ENCODE results near the gene TMEM87B. TPM values are rescaled to one million over a fixed set of nuclear protein-coding genes. Genes with fewer than 3 reads are reported as not detected.

The TMEM87B gene
- polyA plus RNA-seq, 1 donor from 2014 or later = 12.8 TPM

DNA sequence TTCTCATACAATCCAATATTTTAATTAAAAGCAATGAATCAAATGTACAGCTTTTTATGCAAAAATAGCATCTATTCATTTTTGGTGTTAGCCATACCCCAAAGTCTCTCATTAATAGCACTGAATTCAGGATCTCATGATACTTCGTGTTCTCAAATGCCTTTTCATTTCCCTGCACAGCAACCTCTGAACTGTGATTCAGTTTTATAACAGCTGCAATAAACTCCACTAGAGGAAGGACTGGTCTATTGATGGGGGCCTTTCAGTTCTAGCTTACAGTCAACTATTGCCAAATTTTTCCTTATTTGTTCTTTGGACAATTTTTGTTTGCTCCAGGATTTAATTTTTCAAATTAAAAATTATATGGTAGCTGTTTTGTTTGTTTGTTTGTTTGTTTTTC lies 4.8 kb upstream of the TMEM87B start:
- no peak overlapping the region for H2AFZ ChIP-seq (ENCODE audit: low read depth, low read length)
- H4K20me1 ChIP-seq (ENCODE audit: insufficient read depth) = no peaks in the 10 kb centered on the region
- H3K4me3 ChIP-seq (ENCODE audit: low read length) = no peak overlapping the region
- no peaks in the 10 kb centered on the region for H3K79me2 ChIP-seq (replicated peaks; ENCODE audit: insufficient read depth, low read length)
- H3K9ac ChIP-seq (ENCODE audit: low read length) = no peak overlapping the region
- H3K27ac ChIP-seq (ENCODE audit: low read length) = no peak overlapping the region
- H3K27me3 ChIP-seq (ENCODE audit: insufficient read depth, low read depth, low read length) = no peaks in the 10 kb centered on the region
- no peak overlapping the region for H3K4me2 ChIP-seq (ENCODE audit: low read length)
- H3F3A ChIP-seq (ENCODE audit: insufficient read depth, low read length, poor library complexity, severe bottlenecking) = peaks cover 7% of the 10 kb centered on the region
- TF ChIP-seq SMC3 (conservative IDR thresholded peaks at IDR 0.05; ENCODE audit: poor library complexity) (no peak), RAD21 (conservative IDR thresholded peaks at IDR 0.05) (no peak), EZH2 (IDR thresholded peaks at IDR 0.05; ENCODE audit: borderline replicate concordance, insufficient read depth, low read length, poor library complexity, severe bottlenecking) (no peak), TAF1 (IDR thresholded peaks at IDR 0.05; ENCODE audit: low read depth) (no peak), EP300 (conservative IDR thresholded peaks at IDR 0.05; ENCODE audit: poor library complexity, severe bottlenecking) (no peak), CTCF (IDR thresholded peaks at IDR 0.05; ENCODE audit: poor library complexity, severe bottlenecking) (no peak), POLR2AphosphoS5 (IDR thresholded peaks at IDR 0.05) (no peak), MXI1 (conservative IDR thresholded peaks at IDR 0.05; ENCODE audit: poor library complexity, severe bottlenecking) (no peak)
- TF ChIP-seq, protein P1, sequence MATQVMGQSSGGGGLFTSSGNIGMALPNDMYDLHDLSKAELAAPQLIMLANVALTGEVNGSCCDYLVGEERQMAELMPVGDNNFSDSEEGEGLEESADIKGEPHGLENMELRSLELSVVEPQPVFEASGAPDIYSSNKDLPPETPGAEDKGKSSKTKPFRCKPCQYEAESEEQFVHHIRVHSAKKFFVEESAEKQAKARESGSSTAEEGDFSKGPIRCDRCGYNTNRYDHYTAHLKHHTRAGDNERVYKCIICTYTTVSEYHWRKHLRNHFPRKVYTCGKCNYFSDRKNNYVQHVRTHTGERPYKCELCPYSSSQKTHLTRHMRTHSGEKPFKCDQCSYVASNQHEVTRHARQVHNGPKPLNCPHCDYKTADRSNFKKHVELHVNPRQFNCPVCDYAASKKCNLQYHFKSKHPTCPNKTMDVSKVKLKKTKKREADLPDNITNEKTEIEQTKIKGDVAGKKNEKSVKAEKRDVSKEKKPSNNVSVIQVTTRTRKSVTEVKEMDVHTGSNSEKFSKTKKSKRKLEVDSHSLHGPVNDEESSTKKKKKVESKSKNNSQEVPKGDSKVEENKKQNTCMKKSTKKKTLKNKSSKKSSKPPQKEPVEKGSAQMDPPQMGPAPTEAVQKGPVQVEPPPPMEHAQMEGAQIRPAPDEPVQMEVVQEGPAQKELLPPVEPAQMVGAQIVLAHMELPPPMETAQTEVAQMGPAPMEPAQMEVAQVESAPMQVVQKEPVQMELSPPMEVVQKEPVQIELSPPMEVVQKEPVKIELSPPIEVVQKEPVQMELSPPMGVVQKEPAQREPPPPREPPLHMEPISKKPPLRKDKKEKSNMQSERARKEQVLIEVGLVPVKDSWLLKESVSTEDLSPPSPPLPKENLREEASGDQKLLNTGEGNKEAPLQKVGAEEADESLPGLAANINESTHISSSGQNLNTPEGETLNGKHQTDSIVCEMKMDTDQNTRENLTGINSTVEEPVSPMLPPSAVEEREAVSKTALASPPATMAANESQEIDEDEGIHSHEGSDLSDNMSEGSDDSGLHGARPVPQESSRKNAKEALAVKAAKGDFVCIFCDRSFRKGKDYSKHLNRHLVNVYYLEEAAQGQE (IDR thresholded peaks at IDR 0.05; ENCODE audit: borderline replicate concordance) = no peak
- H3K36me3 ChIP-seq (ENCODE audit: insufficient read depth, low read length) = no peaks in the 10 kb centered on the region
- H3K9me2 ChIP-seq (ENCODE audit: insufficient read depth, low read length) = no peaks in the 10 kb centered on the region
- no peaks in the 10 kb centered on the region for H3K9me3 ChIP-seq (ENCODE audit: low read length)

GRCh38 chr2:112053917-112054846 lies 887 bp upstream of the TMEM87B start:
- no peaks in the 10 kb centered on the region for H4K20me1 ChIP-seq (ENCODE audit: insufficient read depth)
- peaks cover 7% of the 10 kb centered on the region for H3F3A ChIP-seq (ENCODE audit: insufficient read depth, low read length, poor library complexity, severe bottlenecking)
- no peaks in the 10 kb centered on the region for H3K79me2 ChIP-seq (replicated peaks; ENCODE audit: insufficient read depth, low read length)
- peak overlapping the region; percentile 96 for H2AFZ ChIP-seq (ENCODE audit: low read depth, low read length)
- H3K9me2 ChIP-seq (ENCODE audit: insufficient read depth, low read length) = no peaks in the 10 kb centered on the region
- TF ChIP-seq MXI1 (conservative IDR thresholded peaks at IDR 0.05; ENCODE audit: poor library complexity, severe bottlenecking) (peak; percentile 29), SMC3 (conservative IDR thresholded peaks at IDR 0.05; ENCODE audit: poor library complexity) (peak; percentile 18)
- TF ChIP-seq, protein P1 (IDR thresholded peaks at IDR 0.05; ENCODE audit: borderline replicate concordance) = no peak
- no peaks in the 10 kb centered on the region for H3K27me3 ChIP-seq (ENCODE audit: insufficient read depth, low read depth, low read length)
- H3K36me3 ChIP-seq (ENCODE audit: insufficient read depth, low read length) = no peaks in the 10 kb centered on the region
- peak overlapping the region; percentile 59 for H3K9ac ChIP-seq (ENCODE audit: low read length)
- peak overlapping the region; percentile 95 for H3K4me3 ChIP-seq (ENCODE audit: low read length)
- no peaks in the 10 kb centered on the region for H3K9me3 ChIP-seq (ENCODE audit: low read length)
- H3K27ac ChIP-seq (ENCODE audit: low read length) = peak overlapping the region; percentile 69
- H3K4me2 ChIP-seq (ENCODE audit: low read length) = peak overlapping the region; percentile 84

Measured in neural cell (in vitro differentiated cells).